ENCODE results near the gene CHST8. TPM values are rescaled to one million over a fixed set of nuclear protein-coding genes. Genes with fewer than 3 reads are reported as not detected.

Gene CHST8
- total RNA-seq, 1 donor from 2014 or later: not detected

DNA sequence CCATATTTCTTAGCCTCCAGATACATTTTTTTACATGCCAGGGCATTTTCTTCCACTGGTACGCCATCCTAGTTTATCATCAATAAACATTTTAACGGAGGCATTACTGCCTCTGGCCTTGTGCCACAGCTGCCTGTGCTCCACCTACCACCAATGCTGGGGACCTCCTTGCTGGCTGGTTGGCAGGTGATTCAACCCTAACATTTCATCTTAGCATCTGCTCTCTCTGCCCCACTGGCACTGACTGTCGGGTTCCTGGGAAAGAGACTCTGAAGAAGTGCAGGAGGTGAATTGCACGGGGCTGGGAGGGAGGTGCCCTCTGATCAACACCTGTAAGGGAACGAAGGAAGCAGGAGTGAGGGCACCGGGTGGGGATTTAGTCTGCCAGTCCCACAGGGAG, 123.5 kb downstream of the CHST8 start:
- intact Hi-C loops (cut with DNase I): no loop called here
- DNase-seq (no peak), ATAC-seq (ENCODE audit: poor library complexity) (no peak)

DNA sequence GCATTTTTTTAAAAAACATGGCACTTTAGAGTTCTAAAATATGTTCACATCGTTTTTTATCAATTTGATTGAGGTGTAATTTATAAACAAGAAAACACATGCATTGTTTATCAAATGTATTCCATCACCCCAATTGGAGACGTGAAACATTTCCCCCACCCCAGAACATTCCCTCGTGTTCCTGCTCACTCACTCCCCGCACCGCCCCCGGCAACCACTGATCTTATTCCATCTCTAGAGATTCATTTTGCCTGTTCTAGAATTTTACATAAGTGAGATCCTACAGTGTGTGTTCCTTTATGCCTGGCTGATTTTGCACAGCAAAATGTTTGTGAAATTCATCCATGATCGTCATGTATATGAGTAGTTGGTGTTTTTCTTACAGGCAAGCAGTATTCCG, 124.4 kb downstream of the CHST8 start:
- ATAC-seq (ENCODE audit: poor library complexity) (no peak), DNase-seq (no peak)
- intact Hi-C loops (cut with DNase I): no loop called here

DNA sequence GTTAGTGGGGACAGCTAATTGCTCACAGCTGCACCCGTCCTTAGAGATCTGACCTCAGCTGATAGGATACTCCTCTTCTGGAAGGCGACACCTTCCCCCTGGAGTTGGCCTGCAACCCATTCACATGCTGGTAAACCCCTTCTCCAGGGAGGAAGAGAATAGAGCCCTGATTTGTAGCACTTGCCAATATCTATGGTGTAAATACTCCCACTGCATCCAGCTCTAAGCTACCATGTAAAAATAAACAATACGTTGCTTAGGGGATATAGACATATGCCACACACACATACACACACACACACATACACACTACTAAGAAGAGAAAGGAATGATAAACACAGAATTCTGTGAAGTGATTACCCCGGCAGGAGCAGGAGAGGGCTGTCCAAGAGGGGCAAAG, 125.5 kb downstream of the CHST8 start:
- DNase-seq: no peak

DNA sequence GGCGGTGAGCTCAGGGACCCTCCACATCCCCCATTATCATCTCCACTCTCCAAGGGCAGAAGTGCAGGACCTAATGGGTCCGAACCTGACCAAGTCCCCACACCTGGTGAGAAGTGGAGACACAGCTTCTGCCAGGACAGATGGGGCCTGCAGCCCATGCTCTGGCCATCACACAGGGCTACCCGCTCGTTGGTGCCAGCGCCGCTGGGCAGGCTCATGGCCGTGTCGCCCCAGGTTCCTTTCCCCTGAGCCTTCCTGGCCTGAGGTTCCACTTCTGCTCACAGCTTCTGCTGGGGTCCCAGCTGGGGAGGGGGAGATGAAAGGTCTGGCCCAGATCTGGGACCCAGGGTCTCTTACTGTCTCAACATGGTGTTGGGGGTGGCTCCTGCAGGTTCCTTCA, 126.5 kb downstream of the CHST8 start:
- DNase-seq: no peak
- intact Hi-C loops (cut with DNase I): no loop called here
- no peak for ATAC-seq (ENCODE audit: poor library complexity)

More for the DNA sequence above, 125.5 kb downstream of the CHST8 start:
- ATAC-seq (ENCODE audit: poor library complexity): no peak
- intact Hi-C loops (cut with DNase I): no loop called here

DNA sequence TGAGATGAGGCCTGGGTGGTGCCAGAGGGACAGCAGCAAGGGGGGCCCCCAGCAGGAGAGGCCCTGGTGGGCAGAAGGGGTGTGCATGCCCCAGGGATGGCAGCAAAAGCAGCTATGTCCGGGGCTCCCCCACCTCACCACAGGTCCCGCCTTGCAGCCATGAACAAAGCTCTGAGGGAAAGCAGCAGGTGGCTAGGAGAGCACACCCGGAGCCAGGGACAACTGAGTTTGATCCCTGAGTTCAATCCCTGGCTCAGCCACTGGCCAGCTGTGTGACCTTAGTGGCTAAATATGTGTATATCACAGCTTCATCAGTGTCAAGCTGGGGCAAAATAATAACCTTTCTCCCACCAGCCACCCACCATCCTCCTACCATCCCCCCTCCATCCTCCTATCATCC, 127.3 kb downstream of the CHST8 start:
- ATAC-seq (ENCODE audit: poor library complexity): no peak

DNA sequence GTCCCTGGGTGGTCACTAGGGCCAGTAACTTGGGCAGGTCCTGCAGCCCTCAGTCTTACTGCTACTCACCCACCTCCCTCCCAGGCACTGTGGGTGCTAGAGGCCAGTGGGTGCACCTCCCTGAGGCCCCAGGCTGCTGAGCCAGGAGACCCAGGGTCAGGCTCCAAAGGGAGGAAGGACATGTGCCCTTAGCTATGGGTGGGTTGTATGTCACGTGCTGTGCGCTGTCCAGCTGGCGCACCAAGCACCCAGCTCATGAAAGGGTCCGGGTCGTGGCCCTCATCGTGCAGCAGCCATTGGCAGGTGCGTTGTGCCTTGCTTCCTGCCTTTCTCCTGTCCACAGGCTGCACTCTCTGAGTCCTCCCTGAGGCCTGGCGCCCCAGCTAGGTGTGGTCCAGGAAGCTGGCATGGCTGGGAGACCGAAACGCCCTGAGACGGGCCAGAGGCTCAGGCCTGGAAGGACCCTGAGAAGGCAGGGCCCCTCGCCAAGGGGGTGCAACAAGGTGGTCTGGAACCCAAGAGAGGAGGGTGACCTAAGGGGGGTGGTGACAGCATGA, 127.9 kb downstream of the CHST8 start:
- intact Hi-C loops (cut with DNase I): no loop called here
- DNase-seq (no peak), ATAC-seq (ENCODE audit: poor library complexity) (no peak)

More for the DNA sequence above, 127.3 kb downstream of the CHST8 start:
- intact Hi-C loops (cut with DNase I): no loop called here
- no peak for DNase-seq

DNA sequence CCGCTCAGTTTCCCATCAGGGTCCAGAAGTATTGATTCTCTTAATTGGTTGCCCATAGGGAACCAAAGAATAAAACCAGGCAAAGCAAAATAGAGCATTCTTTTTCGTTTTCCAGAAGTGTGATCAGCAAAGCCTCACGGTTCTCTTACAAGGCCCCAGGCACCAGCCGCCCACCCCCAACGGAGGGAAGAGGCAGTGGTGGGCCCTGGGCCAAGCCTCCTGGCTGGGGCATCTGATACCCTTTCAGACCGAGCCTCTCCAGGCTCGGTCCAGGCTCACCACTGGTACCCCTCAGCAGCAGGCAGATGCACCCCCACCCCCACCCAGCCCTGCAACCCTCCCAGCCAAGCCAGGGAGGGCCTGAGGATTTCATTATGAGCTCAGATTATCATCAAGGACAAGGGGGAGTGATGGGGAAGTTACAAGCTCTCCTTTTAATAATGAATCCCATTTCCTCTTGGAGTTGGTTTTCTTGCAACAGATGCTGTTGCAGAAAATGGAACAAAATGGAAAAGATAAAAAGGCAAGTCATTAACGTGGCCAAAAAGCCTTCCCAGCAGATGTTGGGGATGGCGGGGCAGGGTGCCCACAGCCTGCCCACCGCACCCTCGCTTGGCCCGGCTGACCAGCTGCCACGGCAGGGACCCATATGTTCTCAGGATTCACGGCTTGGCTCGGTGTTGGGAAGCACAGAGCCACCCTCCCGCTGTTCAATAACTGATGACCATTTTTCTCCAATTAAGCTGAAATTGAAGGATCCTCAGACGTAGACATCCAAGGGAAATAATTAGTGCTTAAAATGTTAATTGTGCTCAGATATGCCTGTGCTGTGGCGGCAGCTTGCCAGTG, 129.1 kb downstream of the CHST8 start:
- ATAC-seq (ENCODE audit: poor library complexity): no peak
- no peak for DNase-seq

DNA sequence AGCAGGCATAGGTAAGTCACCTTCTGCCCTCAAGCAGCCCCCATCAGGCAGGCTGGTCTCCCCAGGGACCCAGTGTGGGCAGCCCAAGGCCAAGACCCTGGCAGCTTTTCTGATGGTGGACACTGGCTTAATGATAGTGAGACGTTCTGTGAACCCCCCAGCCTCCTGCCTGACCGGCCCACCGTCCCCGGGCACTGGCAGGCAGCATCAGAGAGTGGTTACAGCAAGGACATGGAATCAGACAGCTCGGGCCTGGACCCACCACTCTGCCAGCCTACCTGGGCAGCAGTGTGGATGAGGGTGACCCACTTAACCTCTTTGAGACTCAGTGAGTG, 129.7 kb downstream of the CHST8 start:
- DNase-seq (no peak), ATAC-seq (ENCODE audit: poor library complexity) (no peak)
- intact Hi-C loops (cut with DNase I): no loop called here

More for the DNA sequence above, 129.1 kb downstream of the CHST8 start:
- intact Hi-C loops (cut with DNase I): no loop called here

DNA sequence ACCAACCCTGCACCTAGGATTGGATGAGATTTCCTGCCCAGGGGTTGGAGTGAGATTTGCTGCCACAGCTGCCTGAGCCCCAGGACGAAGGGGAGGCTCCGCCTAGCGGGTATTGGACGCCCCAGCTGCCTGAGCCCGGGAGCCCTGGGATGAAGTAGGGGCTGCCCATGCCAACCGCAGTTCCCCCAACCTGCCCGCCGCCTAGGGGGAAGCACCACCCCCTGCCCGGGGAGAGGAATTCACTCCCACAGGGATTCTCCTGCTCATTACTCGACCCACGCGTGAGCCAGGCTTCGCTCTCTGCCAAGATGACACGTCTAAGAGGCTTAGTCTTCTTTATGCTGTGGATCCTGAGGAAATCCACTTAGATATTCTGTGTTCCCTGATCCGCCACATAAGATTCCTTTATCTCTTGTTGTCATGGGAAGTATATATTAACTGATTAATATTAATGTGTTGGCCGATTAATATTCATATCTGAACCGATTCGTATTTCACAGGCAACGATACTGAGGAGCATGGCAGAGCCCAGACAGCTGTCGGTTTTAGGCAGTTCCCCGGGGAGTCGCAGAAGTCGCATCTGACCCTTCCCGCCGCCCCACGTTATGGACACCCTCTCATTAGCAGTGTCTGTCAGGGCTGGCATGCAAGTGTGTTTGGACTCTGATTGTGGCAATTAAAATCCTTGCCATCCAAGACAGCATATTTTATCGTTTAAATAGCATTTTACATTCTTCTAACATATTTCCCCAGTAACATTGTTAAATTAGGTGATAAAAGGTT, 130.5 kb downstream of the CHST8 start:
- intact Hi-C loops (cut with DNase I): no loop called here
- DNase-seq (no peak), ATAC-seq (ENCODE audit: poor library complexity) (no peak)

DNA sequence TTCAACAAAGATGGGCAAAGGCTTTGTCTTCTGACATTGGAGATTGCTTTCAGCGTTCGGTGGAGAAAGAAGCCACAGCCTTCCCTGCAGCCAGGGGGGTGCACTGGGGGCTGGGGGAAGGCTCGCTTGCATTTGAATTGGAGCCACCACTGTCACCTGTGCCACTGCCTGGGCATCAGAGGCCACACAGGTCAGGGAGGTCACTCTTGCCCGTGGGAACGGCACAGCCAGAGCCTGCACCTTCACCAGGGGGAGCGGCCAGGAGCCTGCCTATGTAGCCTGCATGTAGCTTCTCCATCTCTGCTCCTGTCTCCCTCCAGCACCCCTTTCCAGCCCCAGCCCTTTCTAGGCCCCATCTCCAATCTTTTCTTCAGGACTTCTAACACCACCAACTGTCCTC, 131.2 kb downstream of the CHST8 start:
- intact Hi-C loops (cut with DNase I): no loop called here
- no peak for DNase-seq

DNA sequence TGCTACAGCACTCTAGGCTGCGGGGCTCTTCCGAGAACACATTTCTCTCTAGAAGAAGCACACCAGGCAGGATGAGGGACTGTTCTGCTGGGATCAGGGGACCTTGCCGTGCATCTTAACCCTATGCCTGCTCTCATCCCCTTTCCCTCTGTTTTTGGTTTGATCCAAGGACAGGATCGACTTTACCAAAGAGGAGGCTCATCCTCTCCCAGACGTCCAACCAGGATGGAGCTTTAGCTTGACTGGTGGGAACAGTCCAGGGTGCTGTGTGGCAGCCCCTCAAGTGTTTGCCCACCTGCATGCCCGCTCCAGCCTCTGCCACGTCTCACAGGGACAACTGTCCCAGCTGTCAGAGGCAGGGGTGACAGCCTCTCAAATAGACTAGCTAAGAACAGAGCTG, 132.6 kb downstream of the CHST8 start:
- DNase-seq (no peak), ATAC-seq (ENCODE audit: poor library complexity) (no peak)
- intact Hi-C loops (cut with DNase I): no loop called here

More for the DNA sequence above, 131.2 kb downstream of the CHST8 start:
- ATAC-seq (ENCODE audit: poor library complexity): no peak

DNA sequence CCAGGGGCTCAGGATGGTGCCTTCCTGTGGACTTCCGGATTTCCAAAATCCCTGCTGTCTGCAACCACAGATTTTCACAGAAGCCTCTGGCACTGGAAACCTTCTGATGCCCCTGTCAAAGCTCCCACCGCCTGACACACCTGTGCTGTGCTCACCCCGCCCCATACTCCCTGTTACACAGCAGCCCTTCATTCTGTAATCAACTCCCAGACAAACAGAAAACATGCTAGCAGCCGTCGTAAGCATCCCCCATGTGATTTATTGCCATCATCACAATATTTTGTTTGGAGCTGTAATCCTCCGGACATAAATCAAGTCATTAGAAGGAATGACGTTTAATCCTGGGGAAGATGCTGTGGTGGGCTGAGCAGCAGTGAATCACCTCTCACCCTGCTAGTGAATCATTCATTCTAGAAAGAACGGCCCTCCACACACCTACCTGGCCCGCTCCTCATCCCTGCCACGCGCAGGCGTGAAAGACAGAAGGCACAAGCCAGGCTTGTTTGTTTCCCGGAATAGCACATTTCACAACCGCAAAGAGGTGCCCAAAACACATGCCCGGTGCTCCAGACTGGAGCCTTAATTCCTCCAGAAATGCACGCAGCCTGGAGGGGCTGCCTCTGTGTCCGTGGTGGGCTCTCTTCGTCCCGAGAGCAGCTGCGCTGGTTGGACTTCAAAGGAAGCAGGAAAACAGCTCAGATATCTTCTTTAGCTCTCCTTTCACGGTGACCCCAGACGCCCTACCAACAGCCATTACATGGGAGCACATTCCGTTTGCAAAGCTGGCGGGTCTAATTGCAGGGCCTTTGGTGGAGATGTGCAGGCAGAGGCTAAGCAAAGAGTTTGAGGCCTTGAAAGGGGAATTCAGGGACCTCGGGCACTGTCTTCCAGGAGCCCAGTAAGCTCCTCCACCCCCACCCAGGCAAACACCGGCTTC, 133.6 kb downstream of the CHST8 start:
- DNase-seq: no peak
- intact Hi-C loops (cut with DNase I): no loop called here

DNA sequence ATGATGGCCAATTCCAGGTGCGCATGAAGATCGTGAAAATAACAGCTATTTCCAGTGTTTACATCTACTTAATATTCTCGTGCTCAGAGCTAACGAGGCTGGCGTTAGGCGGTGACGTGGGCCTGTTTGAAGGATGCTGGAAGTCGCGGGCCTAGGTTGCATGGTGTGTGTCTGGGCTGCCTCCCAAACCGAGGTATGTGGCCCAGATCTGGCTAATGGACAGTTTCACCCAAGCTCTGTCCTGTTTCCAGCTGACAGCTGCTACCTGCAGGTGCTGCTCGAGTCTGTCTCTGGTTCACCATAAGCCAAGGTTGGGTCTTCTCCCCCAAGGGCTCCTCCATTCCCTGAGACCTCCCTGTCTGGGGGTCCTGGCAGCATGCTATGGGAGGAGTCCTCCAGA, 134.4 kb downstream of the CHST8 start:
- intact Hi-C loops (cut with DNase I): no loop called here
- DNase-seq (no peak), ATAC-seq (ENCODE audit: poor library complexity) (no peak)

More for the DNA sequence above, 133.6 kb downstream of the CHST8 start:
- no peak for ATAC-seq (ENCODE audit: poor library complexity)

DNA sequence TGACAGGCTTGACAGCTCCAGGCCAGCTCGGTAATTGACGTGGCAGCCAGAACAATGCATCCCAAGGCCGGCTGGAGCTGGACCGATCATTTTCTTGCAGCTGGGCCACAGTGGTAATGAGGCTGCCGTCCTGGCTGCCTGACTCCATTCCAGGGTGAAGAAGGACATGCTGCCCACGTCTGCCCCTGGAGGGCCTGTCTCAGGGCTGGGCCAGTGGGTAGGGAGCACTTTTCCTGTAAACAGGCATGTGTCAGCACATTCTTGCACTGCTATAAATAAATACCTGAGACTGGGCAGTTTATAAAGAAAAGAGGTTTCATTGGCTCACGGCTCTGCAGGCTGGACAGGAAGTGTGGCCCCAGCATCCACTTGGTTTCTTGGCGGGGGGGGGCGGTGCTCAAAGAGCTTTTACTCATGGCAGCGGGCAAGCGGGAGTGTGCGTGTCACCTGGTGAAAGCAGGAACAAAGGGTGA, 136.8 kb downstream of the CHST8 start:
- ATAC-seq (ENCODE audit: poor library complexity) (peak; percentile 46), DNase-seq (no peak)
- intact Hi-C loops (cut with DNase I): no loop called here

DNA sequence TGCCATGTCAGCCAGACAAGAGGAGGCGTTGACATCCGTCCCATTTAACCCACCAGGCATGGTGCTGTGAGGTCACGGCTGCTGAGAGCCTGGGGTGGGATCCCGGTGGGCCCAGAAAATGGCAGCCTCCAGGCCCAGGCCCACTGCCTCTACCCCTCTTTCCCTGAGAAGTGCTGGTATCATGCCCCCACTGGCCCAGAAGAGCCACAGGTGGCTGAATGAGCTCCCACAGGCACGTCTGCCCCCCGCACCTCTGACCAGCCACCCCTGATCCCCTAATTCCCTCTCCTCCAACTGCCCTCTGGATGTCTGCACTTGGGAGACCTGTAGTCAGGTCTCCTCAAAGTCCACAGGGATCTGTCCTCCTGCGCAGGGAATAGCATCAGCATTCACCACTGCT, 137.6 kb downstream of the CHST8 start:
- DNase-seq: no peak

DNA sequence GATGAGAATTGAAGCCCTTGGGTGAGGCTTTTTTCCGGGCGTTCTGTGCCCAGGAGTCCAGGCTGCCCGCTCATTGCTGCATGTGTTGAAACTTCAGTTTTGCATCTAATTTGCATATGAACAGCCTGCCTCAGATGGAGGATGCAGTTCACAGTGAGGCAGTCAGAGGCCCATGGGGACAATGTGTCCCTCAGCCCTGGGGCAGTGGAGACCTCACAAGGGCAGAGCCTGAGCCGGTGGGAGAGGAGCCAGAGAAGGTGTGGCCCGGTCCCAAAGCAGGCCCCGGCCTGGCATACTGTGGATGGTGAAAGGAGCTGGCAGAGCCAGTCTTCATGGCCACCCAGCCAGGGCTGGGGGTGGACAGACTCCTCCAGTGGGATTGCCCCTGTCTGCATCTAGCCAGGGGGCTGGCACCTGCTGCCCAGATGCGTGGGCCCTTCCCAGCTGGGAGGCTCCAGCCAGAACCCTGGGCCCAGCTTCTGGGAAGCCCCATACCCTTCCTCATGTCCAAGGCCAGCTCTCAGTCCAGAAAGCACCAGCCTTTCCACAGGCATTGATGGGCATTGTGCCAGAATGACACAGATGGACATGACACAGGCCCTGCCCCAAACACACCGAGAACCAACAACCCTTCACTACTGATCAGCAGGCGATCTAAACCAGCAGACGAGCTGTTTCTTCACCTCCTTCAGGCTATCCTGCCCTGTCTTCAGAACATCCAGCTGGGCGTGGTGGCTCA, 142.0 kb downstream of the CHST8 start:
- DNase-seq (no peak), ATAC-seq (ENCODE audit: poor library complexity) (peak; percentile 72)
- intact Hi-C loops (cut with DNase I): loop anchor here (5.0 to 10.0 kb wide), 2 partner anchors 347 to 529 kb away; no protein-coding TSS in a partner anchor

More for the DNA sequence above, 137.6 kb downstream of the CHST8 start:
- intact Hi-C loops (cut with DNase I): no loop called here
- ATAC-seq (ENCODE audit: poor library complexity): no peak

DNA sequence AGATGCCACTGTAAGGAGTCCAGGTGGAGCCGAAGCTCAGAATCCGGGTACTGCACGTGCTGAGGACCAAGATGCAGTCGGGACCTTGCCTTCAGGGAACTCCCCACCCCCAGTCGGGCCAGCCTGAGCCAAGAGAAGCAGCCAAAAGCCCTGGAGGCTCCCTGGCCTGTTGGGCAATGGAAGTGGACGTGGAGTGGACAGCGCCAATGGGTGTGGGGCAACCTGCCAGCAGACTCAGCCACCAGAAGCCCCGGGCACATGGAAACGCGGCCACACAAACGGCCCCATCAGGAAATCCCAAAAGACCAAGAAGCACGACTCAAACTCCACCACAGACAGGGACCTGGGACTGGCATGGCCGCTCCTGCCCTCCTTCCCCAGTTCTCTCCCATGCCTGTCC, 144.9 kb downstream of the CHST8 start:
- no peak for DNase-seq
- intact Hi-C loops (cut with DNase I): loop anchor here (10.0 kb wide), 1 partner anchor 532 kb away; no protein-coding TSS in a partner anchor
- ATAC-seq (ENCODE audit: poor library complexity): no peak
